ENCODE measurements around the gene STAU1.

STAU1 gene

DNA sequence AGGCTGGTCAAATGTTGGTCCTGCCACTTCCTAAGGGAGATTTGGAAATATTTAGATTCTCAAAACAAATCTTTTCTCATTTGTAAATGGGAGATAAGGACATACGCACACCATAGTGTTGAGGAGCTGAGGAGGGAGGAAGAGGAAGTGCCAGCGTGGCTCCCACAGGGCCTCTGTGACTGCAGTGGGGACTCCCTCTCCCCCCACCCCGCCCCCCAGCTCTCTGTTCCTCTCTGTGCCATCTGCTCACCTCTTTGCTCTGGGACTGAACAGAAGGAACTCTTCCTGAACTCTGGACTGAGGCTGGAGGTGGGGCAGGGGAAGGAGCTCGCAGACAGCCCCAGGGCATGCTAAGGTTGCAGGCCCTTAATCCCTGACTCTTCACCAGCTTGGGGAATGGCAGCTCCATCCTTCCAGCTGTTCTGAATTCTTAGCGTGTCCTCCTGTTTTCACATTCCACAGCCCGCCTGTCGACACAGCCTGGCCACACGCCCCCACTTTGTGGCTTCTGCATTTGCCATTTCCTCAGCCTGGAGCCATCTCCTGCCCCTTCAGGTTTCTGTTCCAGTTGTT is 42.5 kb upstream of the STAU1 start:
- POLR2A ChIA-PET, result interaction anchor here (1.5 kb wide), 1 partner anchor 11 kb away, joined by 4 read pairs; the partner anchor contains the start of gene DDX27
- no peak for DNase-seq (ENCODE audit: extremely low spot score)
- CTCF ChIA-PET, result no interaction called here
- TF ChIP-seq CTBP1 (IDR thresholded peaks at IDR 0.05; ENCODE audit: borderline replicate concordance) (no peak), ZNF384 (IDR thresholded peaks at IDR 0.05) (no peak), NFRKB (IDR thresholded peaks at IDR 0.05) (no peak), FOXA1 (IDR thresholded peaks at IDR 0.05) (no peak), LEF1 (IDR thresholded peaks at IDR 0.05; ENCODE audit: borderline replicate concordance) (no peak), BHLHE40 (IDR thresholded peaks at IDR 0.05; ENCODE audit: borderline replicate concordance) (no peak), TARDBP (IDR thresholded peaks at IDR 0.05) (no peak), SUZ12 (IDR thresholded peaks at IDR 0.05) (no peak), ARNT (IDR thresholded peaks at IDR 0.05) (no peak), ELF4 (IDR thresholded peaks at IDR 0.05) (no peak), FOXK2 (IDR thresholded peaks at IDR 0.05) (no peak), FOXM1 (IDR thresholded peaks at IDR 0.05; ENCODE audit: borderline replicate concordance) (no peak), L3MBTL2 (conservative IDR thresholded peaks at IDR 0.05) (no peak), HDGF (IDR thresholded peaks at IDR 0.05; ENCODE audit: borderline replicate concordance) (no peak), SP1 (IDR thresholded peaks at IDR 0.05) (no peak), PKNOX1 (IDR thresholded peaks at IDR 0.05) (no peak)

DNA sequence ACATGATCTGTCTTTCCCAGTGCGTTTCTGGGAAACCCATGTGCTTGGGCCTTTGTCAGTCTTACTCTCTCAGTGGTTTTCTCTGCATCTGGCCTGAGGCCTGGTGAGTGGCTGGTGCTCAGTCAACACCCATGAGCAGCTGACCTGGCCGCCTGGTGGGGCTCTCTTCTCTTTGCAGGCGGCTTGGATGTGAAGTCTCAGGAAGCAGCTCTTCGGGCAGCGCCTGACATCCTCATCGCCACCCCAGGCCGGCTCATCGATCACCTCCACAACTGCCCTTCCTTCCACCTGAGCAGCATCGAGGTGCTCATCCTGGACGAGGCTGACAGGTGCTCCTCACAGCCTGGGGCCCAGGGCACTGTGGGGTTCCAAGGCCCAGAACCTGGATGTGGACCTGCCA is 41.9 kb upstream of the STAU1 start:
- ChIA-PET POLR2A (interaction anchor here (1.5 kb wide), 1 partner anchor 11 kb away, joined by 4 read pairs; the partner anchor contains the start of gene DDX27), CTCF (no interaction called here)
- TF ChIP-seq BHLHE40 (IDR thresholded peaks at IDR 0.05; ENCODE audit: borderline replicate concordance), result no peak
- TF ChIP-seq PKNOX1 (IDR thresholded peaks at IDR 0.05), result no peak
- no peak for TF ChIP-seq FOXA1 (IDR thresholded peaks at IDR 0.05)
- TF ChIP-seq TARDBP (IDR thresholded peaks at IDR 0.05), result no peak
- TF ChIP-seq CTBP1 (IDR thresholded peaks at IDR 0.05; ENCODE audit: borderline replicate concordance), result no peak
- no peak for TF ChIP-seq NFRKB (IDR thresholded peaks at IDR 0.05)
- no peak for TF ChIP-seq L3MBTL2 (conservative IDR thresholded peaks at IDR 0.05)
- TF ChIP-seq ELF4 (IDR thresholded peaks at IDR 0.05), result no peak
- TF ChIP-seq SP1 (IDR thresholded peaks at IDR 0.05), result no peak
- no peak for TF ChIP-seq FOXM1 (IDR thresholded peaks at IDR 0.05; ENCODE audit: borderline replicate concordance)
- no peak for DNase-seq (ENCODE audit: extremely low spot score)

DNA sequence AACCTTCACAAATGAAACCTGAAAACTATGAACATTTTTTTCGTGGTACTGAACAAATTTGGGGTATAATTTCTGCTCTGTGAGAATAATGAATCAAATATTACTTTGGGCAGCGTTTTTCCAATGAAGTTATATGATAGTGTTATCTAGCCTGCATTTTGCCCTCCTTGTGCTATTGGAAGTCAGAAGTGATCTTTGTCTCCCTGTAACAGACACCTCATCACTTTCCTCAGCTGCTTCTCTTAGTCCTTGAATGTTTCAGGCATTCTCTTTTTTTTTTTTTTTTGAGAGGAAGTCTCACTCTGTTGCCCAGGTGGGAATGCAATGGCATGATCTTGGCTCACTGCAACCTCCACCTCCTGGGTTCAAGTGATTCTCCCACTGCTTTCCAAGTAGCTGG is 41.2 kb upstream of the STAU1 start:
- POLR2A ChIA-PET, result no interaction called here
- CTCF ChIA-PET, result no interaction called here
- DNase-seq (ENCODE audit: extremely low spot score), result no peak
- TF ChIP-seq ZNF384 (IDR thresholded peaks at IDR 0.05) (no peak), L3MBTL2 (conservative IDR thresholded peaks at IDR 0.05) (no peak), CTBP1 (IDR thresholded peaks at IDR 0.05; ENCODE audit: borderline replicate concordance) (no peak), ELF4 (IDR thresholded peaks at IDR 0.05) (no peak), SP1 (IDR thresholded peaks at IDR 0.05) (no peak), SUZ12 (IDR thresholded peaks at IDR 0.05) (no peak), FOXM1 (IDR thresholded peaks at IDR 0.05; ENCODE audit: borderline replicate concordance) (no peak), BHLHE40 (IDR thresholded peaks at IDR 0.05; ENCODE audit: borderline replicate concordance) (no peak), HDGF (IDR thresholded peaks at IDR 0.05; ENCODE audit: borderline replicate concordance) (no peak), TARDBP (IDR thresholded peaks at IDR 0.05) (no peak), ARNT (IDR thresholded peaks at IDR 0.05) (no peak), LEF1 (IDR thresholded peaks at IDR 0.05; ENCODE audit: borderline replicate concordance) (no peak), PKNOX1 (IDR thresholded peaks at IDR 0.05) (no peak), FOXA1 (IDR thresholded peaks at IDR 0.05) (no peak), NFRKB (IDR thresholded peaks at IDR 0.05) (no peak), FOXK2 (IDR thresholded peaks at IDR 0.05) (no peak)

GRCh38 chr20:49228676-49229075 is 40.5 kb upstream of the STAU1 start:
- TF ChIP-seq FOXK2 (IDR thresholded peaks at IDR 0.05) (no peak), BHLHE40 (IDR thresholded peaks at IDR 0.05; ENCODE audit: borderline replicate concordance) (no peak)
- ChIA-PET POLR2A (no interaction called here), CTCF (no interaction called here)
- no peak for DNase-seq (ENCODE audit: extremely low spot score)

DNA sequence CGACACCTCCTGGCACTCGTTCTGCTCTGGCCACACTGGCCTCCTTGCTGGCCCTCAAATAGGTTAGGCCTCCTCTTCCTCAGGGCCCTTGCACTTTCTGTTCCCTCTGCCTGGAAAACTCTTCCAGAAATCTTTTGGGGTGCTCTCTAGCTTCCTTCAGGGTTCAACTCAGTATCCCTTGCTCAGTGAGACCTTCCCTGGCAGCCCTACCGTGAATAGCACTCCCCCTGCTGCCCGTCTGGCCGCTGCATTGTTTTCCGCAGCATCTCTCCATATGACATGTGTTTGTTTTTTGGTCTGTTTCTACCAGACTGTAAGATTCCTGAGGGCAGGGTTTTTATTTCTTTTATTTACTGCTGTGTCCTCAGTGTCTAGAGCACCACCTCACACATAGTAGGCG is 37.8 kb upstream of the STAU1 start:
- TF ChIP-seq CTBP1 (IDR thresholded peaks at IDR 0.05; ENCODE audit: borderline replicate concordance) (no peak), ZNF384 (IDR thresholded peaks at IDR 0.05) (no peak), FOXK2 (IDR thresholded peaks at IDR 0.05) (no peak), SP1 (IDR thresholded peaks at IDR 0.05) (no peak), FOXM1 (IDR thresholded peaks at IDR 0.05; ENCODE audit: borderline replicate concordance) (no peak), LEF1 (IDR thresholded peaks at IDR 0.05; ENCODE audit: borderline replicate concordance) (no peak), SUZ12 (IDR thresholded peaks at IDR 0.05) (no peak), TARDBP (IDR thresholded peaks at IDR 0.05) (no peak), PKNOX1 (IDR thresholded peaks at IDR 0.05) (no peak), NFRKB (IDR thresholded peaks at IDR 0.05) (no peak), ELF4 (IDR thresholded peaks at IDR 0.05) (no peak), BHLHE40 (IDR thresholded peaks at IDR 0.05; ENCODE audit: borderline replicate concordance) (no peak), HDGF (IDR thresholded peaks at IDR 0.05; ENCODE audit: borderline replicate concordance) (no peak), L3MBTL2 (conservative IDR thresholded peaks at IDR 0.05) (no peak), FOXA1 (IDR thresholded peaks at IDR 0.05) (no peak), ARNT (IDR thresholded peaks at IDR 0.05) (no peak)
- CTCF ChIA-PET, result no interaction called here
- POLR2A ChIA-PET, result no interaction called here
- DNase-seq (ENCODE audit: extremely low spot score), result no peak

Data from HEK293T (cell line).